Measurements from ENCODE around the gene ZNF106.

ZNF106 gene

DNA sequence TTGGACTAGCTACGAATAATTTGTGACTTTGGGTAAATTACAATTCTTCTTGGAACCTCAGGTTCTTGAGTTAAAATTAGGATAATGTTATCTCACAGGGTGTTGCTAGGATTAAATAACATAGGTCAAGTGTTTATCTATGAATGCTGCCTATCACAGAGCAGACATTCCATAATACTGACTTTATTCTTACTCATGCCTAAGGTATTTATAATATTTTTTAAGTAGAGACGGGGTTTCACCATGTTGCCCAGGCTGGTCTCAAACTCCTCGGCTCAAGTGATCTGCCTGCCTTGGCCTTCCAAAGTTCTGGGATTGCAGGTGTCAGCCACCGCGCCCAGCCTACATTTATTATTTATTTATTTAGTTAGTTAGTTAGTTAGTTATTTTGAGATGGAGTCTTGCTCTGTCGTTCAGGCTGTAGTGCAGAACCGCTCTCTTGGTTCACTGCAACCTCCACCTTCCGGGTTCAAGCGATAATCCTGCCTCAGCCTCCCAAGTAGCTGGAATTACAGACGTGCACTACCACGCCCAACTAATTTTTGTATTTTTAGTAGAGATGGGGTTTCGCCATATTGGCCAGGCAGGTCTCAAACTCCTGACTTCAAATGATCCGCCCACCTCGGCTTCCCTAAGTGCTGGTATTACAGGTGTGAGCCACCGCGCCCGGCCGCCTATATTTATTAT, 741 bp upstream of the ZNF106 start:
- TF ChIP-seq PAX5 (IDR thresholded peaks at IDR 0.05; ENCODE audit: insufficient read depth, low read length, severe bottlenecking) (no peak), TAF1 (IDR thresholded peaks at IDR 0.05; ENCODE audit: low read depth, low read length) (no peak), POLR2AphosphoS5 (IDR thresholded peaks at IDR 0.05; ENCODE audit: low read depth, low read length) (no peak), POLR2A (IDR thresholded peaks at IDR 0.05; ENCODE audit: low read depth, low read length) (no peak), SPI1 (IDR thresholded peaks at IDR 0.05; ENCODE audit: low read depth, low read length) (no peak), POU2F2 (IDR thresholded peaks at IDR 0.05; ENCODE audit: low read depth, low read length) (no peak)
- FAIRE-seq = no peak
- no peak for DNase-seq (ENCODE audit: insufficient read length, low spot score)

DNA sequence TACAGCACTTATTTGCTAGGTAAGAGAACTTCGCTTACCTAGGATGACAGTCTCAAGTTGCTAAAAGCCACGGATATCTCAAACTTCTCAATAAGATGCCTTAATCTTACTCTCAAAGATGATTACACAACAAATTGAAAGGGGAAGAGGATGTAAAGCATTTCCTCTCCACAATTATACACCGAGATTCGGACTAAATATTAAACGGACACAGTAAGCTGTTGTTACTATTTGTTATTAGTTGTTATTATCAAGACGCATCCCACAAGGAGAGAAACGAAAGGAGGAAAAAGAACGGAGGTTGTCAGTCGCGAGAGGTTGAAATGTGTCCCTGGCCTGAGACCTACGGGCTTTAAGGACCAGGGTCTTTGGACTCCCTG, 660 bp downstream of the ZNF106 start:
- peak; percentile 40 for FAIRE-seq
- DNase-seq (ENCODE audit: insufficient read length, low spot score) = peak; percentile 18
- TF ChIP-seq PAX5 (IDR thresholded peaks at IDR 0.05; ENCODE audit: insufficient read depth, low read length, severe bottlenecking) (no peak), POLR2A (IDR thresholded peaks at IDR 0.05; ENCODE audit: low read depth, low read length) (no peak), SPI1 (IDR thresholded peaks at IDR 0.05; ENCODE audit: low read depth, low read length) (no peak)

DNA sequence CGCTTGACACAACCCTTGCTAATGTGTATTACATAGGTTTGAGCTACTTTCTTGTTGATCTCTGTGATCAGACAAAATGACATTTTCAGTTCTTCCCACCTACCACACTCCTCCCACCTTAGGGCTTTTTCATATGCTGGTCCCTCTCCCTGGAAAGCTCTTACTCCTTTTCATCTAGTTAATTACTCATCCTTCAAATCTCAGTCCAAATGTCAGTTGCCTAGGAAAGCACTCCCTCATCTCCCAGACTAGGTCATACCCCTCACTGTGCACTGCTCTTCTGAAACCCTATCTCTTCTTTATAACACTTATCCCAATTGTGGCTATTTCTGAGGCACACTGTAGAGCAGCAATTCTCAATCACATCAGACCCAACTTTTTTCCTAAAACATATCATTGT, 7.3 kb downstream of the ZNF106 start:
- TF ChIP-seq TAF1 (IDR thresholded peaks at IDR 0.05; ENCODE audit: low read depth, low read length) (no peak), POLR2A (IDR thresholded peaks at IDR 0.05; ENCODE audit: low read depth, low read length) (no peak)
- DNase-seq (ENCODE audit: insufficient read length, low spot score) (no peak), FAIRE-seq (no peak)

DNA sequence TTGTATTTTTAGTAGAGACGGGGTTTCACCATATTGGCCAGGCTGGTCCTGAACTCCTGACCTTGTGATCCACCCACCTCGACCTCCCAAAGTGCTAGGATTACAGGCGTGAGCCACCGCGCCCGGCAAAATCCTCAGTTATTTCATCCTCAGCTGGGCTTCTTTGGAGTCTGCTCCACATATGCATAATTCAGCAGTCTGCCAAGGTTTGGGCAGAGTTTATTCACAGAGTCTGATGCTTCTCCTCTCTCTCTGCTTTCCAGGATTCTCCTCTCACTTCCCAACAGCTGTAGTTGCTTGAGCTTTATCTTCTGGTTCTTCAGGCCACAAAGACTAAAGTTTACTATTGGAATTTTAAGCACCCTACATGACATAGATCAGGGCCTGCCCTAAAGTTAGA, 8.2 kb downstream of the ZNF106 start:
- DNase-seq (ENCODE audit: insufficient read length, low spot score) = no peak
- no peak for FAIRE-seq
- no peak for TF ChIP-seq POLR2A (IDR thresholded peaks at IDR 0.05; ENCODE audit: low read depth, low read length)

DNA sequence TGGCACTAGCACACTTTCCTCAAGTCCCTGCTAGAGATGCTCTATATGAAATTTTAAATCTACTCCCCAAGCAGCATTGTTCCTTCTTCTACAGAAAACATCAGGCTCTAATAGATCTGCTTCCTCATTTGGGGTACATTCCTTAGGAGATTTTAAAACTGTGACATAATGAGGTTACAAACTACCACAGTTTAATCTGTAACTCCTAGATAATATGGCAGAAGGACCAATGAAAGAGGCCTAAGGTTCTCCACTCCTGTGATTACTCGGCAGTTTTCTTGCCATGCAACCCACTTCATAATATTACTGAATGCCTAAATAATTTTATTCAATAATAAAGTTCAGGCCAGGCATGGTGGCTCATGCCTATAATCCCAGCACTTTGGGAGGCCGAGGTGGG, 16.1 kb downstream of the ZNF106 start:
- FAIRE-seq = no peak
- no peak for DNase-seq (ENCODE audit: insufficient read length, low spot score)
- no peak for TF ChIP-seq SPI1 (IDR thresholded peaks at IDR 0.05; ENCODE audit: low read depth, low read length)

DNA sequence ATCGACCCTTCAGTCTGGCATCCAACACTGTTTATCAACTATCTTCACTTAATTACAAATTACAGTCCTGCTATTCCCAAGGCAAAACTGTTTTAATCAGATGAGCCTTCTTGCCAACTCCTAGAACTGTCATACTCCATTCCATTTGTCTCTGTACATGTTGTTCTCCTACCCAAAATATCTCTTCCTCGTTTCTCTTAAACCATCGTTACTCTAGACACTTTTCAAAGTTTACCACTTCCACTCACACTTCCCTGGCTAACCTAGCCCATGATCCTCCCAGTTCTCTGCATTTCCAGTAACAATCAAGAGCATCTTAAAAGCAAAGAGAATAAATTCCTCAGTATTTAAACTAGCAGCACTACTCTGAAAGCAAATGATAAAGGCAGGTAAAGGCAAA, 19.9 kb downstream of the ZNF106 start:
- no peak for DNase-seq (ENCODE audit: insufficient read length, low spot score)
- TF ChIP-seq PAX5 (IDR thresholded peaks at IDR 0.05; ENCODE audit: insufficient read depth, low read length, severe bottlenecking) (no peak), TAF1 (IDR thresholded peaks at IDR 0.05; ENCODE audit: low read depth, low read length) (no peak), POU2F2 (IDR thresholded peaks at IDR 0.05; ENCODE audit: low read depth, low read length) (no peak), SPI1 (IDR thresholded peaks at IDR 0.05; ENCODE audit: low read depth, low read length) (no peak), POLR2A (IDR thresholded peaks at IDR 0.05; ENCODE audit: low read depth, low read length) (no peak), POLR2AphosphoS5 (IDR thresholded peaks at IDR 0.05; ENCODE audit: low read depth, low read length) (no peak)
- FAIRE-seq = no peak

DNA sequence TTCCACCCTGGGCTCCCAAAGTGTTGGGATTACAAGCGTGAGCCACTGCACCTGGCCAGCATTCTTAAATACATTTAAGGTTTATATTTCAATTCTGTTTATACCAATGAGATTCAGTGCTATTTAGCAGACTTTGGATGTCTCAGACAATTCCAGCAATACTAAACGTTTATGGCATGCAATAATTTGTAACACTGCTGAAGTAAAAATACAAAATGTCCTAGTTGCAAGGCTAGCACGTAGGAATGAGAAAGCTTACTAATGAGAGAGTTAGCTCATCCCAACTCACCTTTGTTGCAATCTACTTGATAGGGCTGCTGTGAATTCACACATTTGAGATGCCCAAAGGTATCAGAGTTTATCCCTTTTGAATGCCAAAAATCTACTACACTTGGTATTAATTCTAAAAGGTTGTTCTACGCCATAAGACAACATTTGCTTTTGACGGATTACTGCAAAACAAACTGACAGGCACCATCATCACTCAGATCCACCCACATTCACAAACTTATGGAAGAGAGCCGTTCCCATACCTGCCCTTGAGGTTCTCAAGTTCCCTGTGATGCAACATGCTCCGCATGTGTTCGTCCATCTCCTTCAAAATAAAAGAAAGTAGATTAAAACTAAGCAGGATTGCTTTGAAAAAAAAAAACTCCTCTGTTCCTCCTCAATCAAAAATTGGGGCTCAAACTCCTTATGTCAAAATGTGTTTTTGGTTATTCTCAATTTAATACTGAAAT, 25.3 kb downstream of the ZNF106 start:
- FAIRE-seq (no peak), DNase-seq (ENCODE audit: insufficient read length, low spot score) (no peak)
- TF ChIP-seq PAX5 (IDR thresholded peaks at IDR 0.05; ENCODE audit: insufficient read depth, low read length, severe bottlenecking) (no peak), SPI1 (IDR thresholded peaks at IDR 0.05; ENCODE audit: low read depth, low read length) (no peak), POU2F2 (IDR thresholded peaks at IDR 0.05; ENCODE audit: low read depth, low read length) (no peak), TAF1 (IDR thresholded peaks at IDR 0.05; ENCODE audit: low read depth, low read length) (no peak), POLR2AphosphoS5 (IDR thresholded peaks at IDR 0.05; ENCODE audit: low read depth, low read length) (no peak), POLR2A (IDR thresholded peaks at IDR 0.05; ENCODE audit: low read depth, low read length) (no peak)

DNA sequence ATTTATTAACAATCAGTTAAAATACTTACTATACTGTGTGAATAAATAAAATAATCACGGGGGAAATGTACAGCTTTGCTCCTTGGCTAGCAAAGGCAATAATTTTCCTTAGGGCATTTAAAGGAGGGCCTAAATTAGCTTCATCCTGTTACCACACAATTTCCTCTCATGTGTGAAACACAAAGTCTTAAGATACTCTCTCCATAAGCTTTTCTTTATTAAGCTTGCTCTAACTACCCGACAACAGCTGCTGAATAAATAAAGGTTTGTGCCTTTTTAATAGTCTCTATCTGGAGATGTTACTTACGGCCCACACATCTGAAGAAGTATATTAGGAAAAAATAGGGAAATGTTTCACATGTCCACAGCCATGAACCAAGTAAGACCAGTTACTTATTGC, 29.7 kb downstream of the ZNF106 start:
- no peak for TF ChIP-seq SPI1 (IDR thresholded peaks at IDR 0.05; ENCODE audit: low read depth, low read length)
- no peak for TF ChIP-seq POU2F2 (IDR thresholded peaks at IDR 0.05; ENCODE audit: low read depth, low read length)
- no peak for TF ChIP-seq TAF1 (IDR thresholded peaks at IDR 0.05; ENCODE audit: low read depth, low read length)
- no peak for TF ChIP-seq PAX5 (IDR thresholded peaks at IDR 0.05; ENCODE audit: insufficient read depth, low read length, severe bottlenecking)
- TF ChIP-seq POLR2A (IDR thresholded peaks at IDR 0.05; ENCODE audit: low read depth, low read length) = no peak
- no peak for TF ChIP-seq POLR2AphosphoS5 (IDR thresholded peaks at IDR 0.05; ENCODE audit: low read depth, low read length)
- FAIRE-seq = no peak
- DNase-seq (ENCODE audit: insufficient read length, low spot score) = no peak

DNA sequence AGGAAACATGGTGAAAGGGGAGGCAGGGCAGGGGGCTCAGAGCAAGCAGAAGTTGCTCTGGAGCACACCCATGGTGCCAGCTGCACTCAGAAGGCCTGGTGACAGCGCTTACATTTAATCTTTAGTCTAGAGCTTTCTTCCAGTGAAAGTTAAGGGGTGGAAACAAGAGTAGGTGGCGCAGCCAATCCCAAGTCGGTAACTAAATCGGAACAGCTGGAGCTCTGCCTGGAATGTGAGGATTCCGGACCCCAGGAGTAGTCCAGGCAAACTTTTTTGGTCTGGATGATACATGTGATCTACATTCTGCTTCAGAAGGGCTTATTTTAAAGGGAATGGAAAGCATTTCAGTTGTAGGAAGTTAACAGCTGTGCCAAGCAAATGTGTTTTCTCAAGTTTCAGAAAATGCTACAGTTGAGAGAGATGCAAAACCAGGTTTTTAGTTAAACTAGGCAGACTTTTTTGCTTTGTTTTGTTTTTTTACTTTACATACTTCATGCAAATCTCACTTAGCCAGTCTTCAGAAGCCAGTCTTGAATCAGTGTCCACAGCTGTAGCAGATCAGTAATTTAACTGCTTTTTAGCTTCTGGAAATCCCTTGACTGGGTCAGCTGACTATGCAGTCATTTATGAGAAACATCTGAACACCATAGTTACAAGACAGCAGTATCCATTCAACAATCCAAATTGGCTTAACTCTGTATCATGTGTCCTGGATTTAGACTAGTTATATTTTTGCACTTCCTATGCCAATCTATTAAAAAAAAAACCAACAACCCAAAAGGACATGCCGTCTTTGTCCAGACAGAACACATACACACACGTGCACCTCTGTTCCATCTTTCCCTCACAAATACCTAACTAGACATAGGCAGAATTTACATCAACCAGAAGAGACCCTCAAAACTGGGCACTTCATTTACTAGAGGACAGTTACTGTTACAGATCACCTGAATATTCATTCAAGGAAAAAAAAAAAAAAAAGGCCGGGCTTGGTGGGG, 33.2 kb downstream of the ZNF106 start:
- peak; percentile 11 for DNase-seq (ENCODE audit: insufficient read length, low spot score)
- FAIRE-seq = peak; percentile 87
- TF ChIP-seq POLR2AphosphoS5 (IDR thresholded peaks at IDR 0.05; ENCODE audit: low read depth, low read length) (no peak), SPI1 (IDR thresholded peaks at IDR 0.05; ENCODE audit: low read depth, low read length) (no peak), PAX5 (IDR thresholded peaks at IDR 0.05; ENCODE audit: insufficient read depth, low read length, severe bottlenecking) (no peak), POLR2A (IDR thresholded peaks at IDR 0.05; ENCODE audit: low read depth, low read length) (no peak), POU2F2 (IDR thresholded peaks at IDR 0.05; ENCODE audit: low read depth, low read length) (no peak), TAF1 (IDR thresholded peaks at IDR 0.05; ENCODE audit: low read depth, low read length) (no peak)

DNA sequence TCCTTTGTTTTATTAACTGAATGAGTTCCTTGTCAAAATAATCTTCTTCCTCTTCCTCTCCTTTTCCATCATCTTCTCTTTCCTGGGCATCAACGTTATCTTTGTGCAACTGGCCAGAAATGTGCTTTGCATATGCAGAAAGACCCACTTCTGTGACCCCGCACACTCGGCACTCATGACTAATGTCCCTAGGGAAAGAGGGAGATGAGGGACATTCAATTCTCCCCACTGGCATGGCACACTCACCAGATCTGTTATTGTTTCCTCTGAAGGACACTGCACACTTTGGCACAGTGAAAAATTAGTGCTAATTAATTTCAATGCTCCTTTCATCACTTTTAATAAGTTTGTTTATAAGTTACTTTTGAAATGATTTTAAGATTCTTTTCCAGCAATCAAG, 34.0 kb downstream of the ZNF106 start:
- peak; percentile 51 for FAIRE-seq
- DNase-seq (ENCODE audit: insufficient read length, low spot score) = no peak
- TF ChIP-seq PAX5 (IDR thresholded peaks at IDR 0.05; ENCODE audit: insufficient read depth, low read length, severe bottlenecking) (no peak), TAF1 (IDR thresholded peaks at IDR 0.05; ENCODE audit: low read depth, low read length) (no peak), POLR2AphosphoS5 (IDR thresholded peaks at IDR 0.05; ENCODE audit: low read depth, low read length) (no peak)

Data from GM12891 (cell line).